ENCODE data around the gene FAM76A.

- TF ChIP-seq, protein P1, sequence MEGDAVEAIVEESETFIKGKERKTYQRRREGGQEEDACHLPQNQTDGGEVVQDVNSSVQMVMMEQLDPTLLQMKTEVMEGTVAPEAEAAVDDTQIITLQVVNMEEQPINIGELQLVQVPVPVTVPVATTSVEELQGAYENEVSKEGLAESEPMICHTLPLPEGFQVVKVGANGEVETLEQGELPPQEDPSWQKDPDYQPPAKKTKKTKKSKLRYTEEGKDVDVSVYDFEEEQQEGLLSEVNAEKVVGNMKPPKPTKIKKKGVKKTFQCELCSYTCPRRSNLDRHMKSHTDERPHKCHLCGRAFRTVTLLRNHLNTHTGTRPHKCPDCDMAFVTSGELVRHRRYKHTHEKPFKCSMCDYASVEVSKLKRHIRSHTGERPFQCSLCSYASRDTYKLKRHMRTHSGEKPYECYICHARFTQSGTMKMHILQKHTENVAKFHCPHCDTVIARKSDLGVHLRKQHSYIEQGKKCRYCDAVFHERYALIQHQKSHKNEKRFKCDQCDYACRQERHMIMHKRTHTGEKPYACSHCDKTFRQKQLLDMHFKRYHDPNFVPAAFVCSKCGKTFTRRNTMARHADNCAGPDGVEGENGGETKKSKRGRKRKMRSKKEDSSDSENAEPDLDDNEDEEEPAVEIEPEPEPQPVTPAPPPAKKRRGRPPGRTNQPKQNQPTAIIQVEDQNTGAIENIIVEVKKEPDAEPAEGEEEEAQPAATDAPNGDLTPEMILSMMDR (IDR thresholded peaks at IDR 0.05 in 8 of 11, conservative IDR thresholded peaks at IDR 0.05 in 3 of 11) = no peak
- TF ChIP-seq POLR2A (IDR thresholded peaks at IDR 0.05) (no peak), POLR2AphosphoS5 (IDR thresholded peaks at IDR 0.05) (no peak)
Measured at GRCh38 chr1:27784700-27785099, 58.9 kb downstream of the FAM76A start.

All from spleen (tissue), 7 donors.